ENCODE data around the gene SPART.
"Not testable (repeated sequence)": the region's sequence is repeated elsewhere in the genome, so short reads cannot be mapped to it uniquely, and the experiment has no call there.

Gene SPART

GRCh38 chr13:36352350-36352749, 6.2 kb upstream of the SPART start:
- no peak for DNase-seq

GRCh38 chr13:36347531-36348210, 1.5 kb upstream of the SPART start:
- no peak for DNase-seq

- peak; percentile 47 for DNase-seq
Measured at GRCh38 chr13:36345438-36346221, 564 bp downstream of the SPART start.

GRCh38 chr13:36344886-36345437, 1.2 kb downstream of the SPART start:
- peak; percentile 10 for DNase-seq

- DNase-seq, result no peak
Measured at GRCh38 chr13:36344173-36344572, 2.0 kb downstream of the SPART start.

- no peak for DNase-seq
Measured at GRCh38 chr13:36343766-36344165, 2.4 kb downstream of the SPART start.

- no peak for DNase-seq
Measured at GRCh38 chr13:36342715-36343114, 3.5 kb downstream of the SPART start.

GRCh38 chr13:36341718-36342117, 4.5 kb downstream of the SPART start:
- DNase-seq, result no peak

GRCh38 chr13:36339600-36340155, 6.5 kb downstream of the SPART start:
- DNase-seq, result no peak

GRCh38 chr13:36337938-36338641, 8.1 kb downstream of the SPART start:
- no peak for DNase-seq

- no peak for DNase-seq
Measured at GRCh38 chr13:36332986-36333385, 13.2 kb downstream of the SPART start.

- not testable (repeated sequence) for DNase-seq
Measured at GRCh38 chr13:36332255-36332654, 13.9 kb downstream of the SPART start.

GRCh38 chr13:36331280-36331679, 14.9 kb downstream of the SPART start:
- no peak for DNase-seq

GRCh38 chr13:36329361-36329760, 16.8 kb downstream of the SPART start:
- DNase-seq, result no peak

GRCh38 chr13:36328821-36329220, 17.4 kb downstream of the SPART start:
- DNase-seq, result no peak

GRCh38 chr13:36325912-36326311, 20.3 kb downstream of the SPART start:
- no peak for DNase-seq

- DNase-seq, result not testable (repeated sequence)
Measured at GRCh38 chr13:36324881-36325280, 21.3 kb downstream of the SPART start.

GRCh38 chr13:36323951-36324566, 22.1 kb downstream of the SPART start:
- DNase-seq, result no peak

GRCh38 chr13:36323408-36323807, 22.8 kb downstream of the SPART start:
- no peak for DNase-seq

GRCh38 chr13:36319793-36320192, 26.4 kb downstream of the SPART start:
- not testable (repeated sequence) for DNase-seq

- DNase-seq, result no peak
Measured at GRCh38 chr13:36313047-36313969, 32.9 kb downstream of the SPART start.

Data from CD4-positive, alpha-beta T cell treated with Interleukin-4 for 4 hours (primary cell).